Measurements from ENCODE around the gene WDR82. TPM values are rescaled to one million over a fixed set of nuclear protein-coding genes. Genes with fewer than 3 reads are reported as not detected.

Gene WDR82
- total and polyA plus RNA-seq, 9 of the 15 experiments (the other 6 are each of a cell fraction or from before 2014, with no cell fraction given): 6.4 to 62.9 (median 37.1) TPM

- peaks cover 13% of the 10 kb centered on the region; the same call in 1 of the 2 replicates for H4K20me1 ChIP-seq (replicated peaks; ENCODE audit: control insufficient read depth, insufficient read depth, low read length)
- H3K36me3 ChIP-seq (ENCODE audit: control insufficient read depth, insufficient read depth, low read length): peaks cover 30% of the 10 kb centered on the region
- FAIRE-seq (peak; percentile 15), DNase-seq (ENCODE audit: extremely low read depth in 1 of 4, low spot score in 3 of 4) (peak in 3 of 4 experiments; percentile 49 to 66 (median 65)), ATAC-seq (peak; percentile 79)
- peak overlapping the region; percentile 95 for H3K9ac ChIP-seq (ENCODE audit: insufficient read depth in 1 of 2, low read depth in 2 of 2, low read length in 2 of 2)
- no TSS peak for BruUV-seq (replicated peaks)
- WGBS (ENCODE audit: insufficient coverage, low coverage, missing lambda C conversion rate): 1% methylated on average over 19 of the region's 54 CpGs
- ChIA-PET POLR2A (interaction anchor here (0.6 to 3.4 kb wide), 16 partner anchors 10 to 353 kb away, joined by 3 to 29 read pairs (median 4); partner anchors contain the start of genes GLYCTK and TLR9), CTCF (ENCODE audit: low intra/inter-chr PET ratio) (interaction anchor here (0.5 to 1.0 kb wide), 5 partner anchors 45 to 275 kb away, joined by 3 to 8 read pairs (median 3); no protein-coding TSS in a partner anchor)
- no peaks in the 10 kb centered on the region for H3K9me1 ChIP-seq (ENCODE audit: control insufficient read depth, insufficient read depth, low read length)
- peak overlapping the region; percentile 80 for H3K4me2 ChIP-seq (ENCODE audit: insufficient read depth, low read length)
- peak overlapping the region; percentile 73 for H3K4me3 ChIP-seq
- peaks cover 68% of the 10 kb centered on the region for H3K79me2 ChIP-seq (ENCODE audit: control insufficient read depth, insufficient read depth, low read length)
- in situ Hi-C loops (cut with MboI): no loop called here
- no peaks in the 10 kb centered on the region for H3K27me3 ChIP-seq (ENCODE audit: control insufficient read depth in 2 of 2, insufficient read depth in 2 of 2, low read length in 2 of 2)
- peaks cover 9 to 13% of the 10 kb centered on the region in 2 experiments; a peak in 4 of 5 replicates for H3K4me1 ChIP-seq (replicated peaks in 1 of 2; ENCODE audit: control insufficient read depth in 2 of 2, insufficient read depth in 2 of 2, low read length in 2 of 2)
- peak overlapping the region; percentile 74; the same call in 1 of the 2 replicates for H2AFZ ChIP-seq (ENCODE audit: low read depth, low read length)
- H3K27ac ChIP-seq (ENCODE audit: extremely low read depth, low read depth, low read length): peak overlapping the region; percentile 95
- no peaks in the 10 kb centered on the region for H3K9me3 ChIP-seq (replicated peaks; ENCODE audit: control insufficient read depth, insufficient read depth, low read depth, low read length)
- intact Hi-C loops (cut with micrococcal nuclease): loop anchor here (1.0 kb wide), 1 partner anchor 38 kb away; no protein-coding TSS in a partner anchor
- no peak for TF ChIP-seq ZNF699 (CRISPR knock-in tag; IDR thresholded peaks at IDR 0.05; ENCODE audit: insufficient replicate concordance)
- TF ChIP-seq RBBP5 (IDR thresholded peaks at IDR 0.05; ENCODE audit: borderline replicate concordance, insufficient read depth, low read length, poor library complexity, severe bottlenecking): no peak
- TF ChIP-seq TAF7 (tag; IDR thresholded peaks at IDR 0.05): no peak
- TF ChIP-seq SNRNP70 (optimal IDR thresholded peaks at IDR 0.05; ENCODE audit: low read depth, low read length): no peak
- no peak for TF ChIP-seq YY1 (IDR thresholded peaks at IDR 0.05; ENCODE audit: borderline replicate concordance in 1 of 3, control insufficient read depth in 1 of 3, extremely low read depth in 1 of 3, insufficient read depth in 3 of 3, insufficient read length in 1 of 3, insufficient replicate concordance in 2 of 3, low read depth in 1 of 3, low read length in 2 of 3)
- peak in 1 of 2 experiments; percentile 24 for TF ChIP-seq E2F6 (IDR thresholded peaks at IDR 0.05; ENCODE audit: borderline replicate concordance in 1 of 2, extremely low read depth in 1 of 2, insufficient read depth in 1 of 2, insufficient read length in 1 of 2, low read depth in 1 of 2, low read length in 1 of 2, poor library complexity in 1 of 2, severe bottlenecking in 1 of 2)
- no peak for TF ChIP-seq TOE1 (IDR thresholded peaks at IDR 0.05; ENCODE audit: borderline replicate concordance)
- TF ChIP-seq TOE1 (CRISPR knock-in tag; IDR thresholded peaks at IDR 0.05; ENCODE audit: borderline replicate concordance, low read depth): no peak
- no peak for TF ChIP-seq DIDO1 (tag; IDR thresholded peaks at IDR 0.05; ENCODE audit: low read depth)
Observed at GRCh38 chr3:52277972-52278509, 408 bp downstream of the WDR82 start.
